H1 (cell line): ENCODE measurements around the gene LBX2. TPM values are rescaled to one million over a fixed set of nuclear protein-coding genes. Genes with fewer than 3 reads are reported as not detected.

Experiments used
- CTCF ChIA-PET: fragments of 300-600 bp; sonication (Branson Sonifier 250); formaldehyde crosslinking; loops from one replicate; lab custom pipeline; 2021; ENCODE audit not compliant: partially characterized antibody; lab: Charles Lee
- POLR2A ChIA-PET: fragments of 300-600 bp; sonication (Branson Sonifier 250); formaldehyde crosslinking; loops from one replicate; lab custom pipeline; 2021; ENCODE audit warnings: inconsistent platforms; ENCODE audit not compliant: partially characterized antibody; lab: Charles Lee
- DNase-seq, 2 experiments: peaks; one replicate each; pipeline versions ENCODE4 v3.0.0 to v3.0.0-alpha.2; 2010 to 2022; ENCODE audit warnings: low spot score in 2 of 2, low read depth in 1 of 2, mixed read lengths in 1 of 2
- FAIRE-seq: peaks from 2 replicates; lab custom pipeline; 2011; peaks lifted over from hg19 to GRCh38; lab: Jason Lieb, UNC
- H2AFZ ChIP-seq: 2 replicates; pipeline ENCODE4 v1.8.1; 2012; ENCODE audit warnings: low read length, inconsistent platforms
- H2AK5ac ChIP-seq: 2 replicates; pipeline ENCODE4 v1.6.1; 2013; ENCODE audit warnings: low read depth, low read length
- H2BK120ac ChIP-seq: replicated peaks from 2 replicates; pipeline ENCODE3; 2013; ENCODE audit warnings: low read depth, low read length, inconsistent platforms
- H2BK12ac ChIP-seq: 2 replicates; pipeline ENCODE4 v1.6.1; 2013; ENCODE audit warnings: low read depth, low read length
- H2BK15ac ChIP-seq: 2 replicates; pipeline ENCODE4 v1.6.1; 2013; ENCODE audit warnings: low read length
- H2BK20ac ChIP-seq: 2 replicates; pipeline ENCODE4 v1.6.1; 2013; ENCODE audit warnings: low read length
- H2BK5ac ChIP-seq: 2 replicates; pipeline ENCODE4 v1.6.1; 2013; ENCODE audit warnings: low read depth, low read length
- H3K14ac ChIP-seq: 2 replicates; pipeline ENCODE4 v1.6.1; 2013; ENCODE audit warnings: inconsistent platforms; ENCODE audit not compliant: insufficient read length
- H3K18ac ChIP-seq: 2 replicates; pipeline ENCODE4 v1.6.1; 2013; ENCODE audit warnings: low read length; ENCODE audit errors: extremely low read depth
- H3K23ac ChIP-seq: 2 replicates; pipeline ENCODE4 v1.6.1; 2013; ENCODE audit warnings: inconsistent platforms; ENCODE audit not compliant: insufficient read length
- H3K23me2 ChIP-seq: 2 replicates; pipeline ENCODE4 v1.6.1; 2013; ENCODE audit warnings: low read depth, low read length
- H3K27ac ChIP-seq: 2 replicates; pipeline ENCODE4 v1.6.1; 2011; ENCODE audit warnings: low read depth, low read length, inconsistent platforms
- H3K27me3 ChIP-seq, 4 experiments: replicated peaks in 1 of 4; 1 replicate in 1 of 4; 2 replicates in 3 of 4; pipeline versions ENCODE4 v1.6.1 to v1.8.1; 2011 to 2013; ENCODE audit warnings: low read length in 3 of 4, mild to moderate bottlenecking in 3 of 4, inconsistent platforms in 2 of 4, mixed read lengths in 2 of 4, moderate library complexity in 1 of 4; ENCODE audit not compliant: control insufficient read depth in 3 of 4, insufficient read depth in 3 of 4; ENCODE audit errors: extremely low read depth in 1 of 4
- H3K36me3 ChIP-seq, 4 experiments: 2 replicates each; pipeline versions ENCODE4 v1.6.1 to v1.8.1; 2011 to 2013; ENCODE audit warnings: mild to moderate bottlenecking in 4 of 4, low read length in 3 of 4, moderate library complexity in 2 of 4, control low read depth in 1 of 4, inconsistent platforms in 1 of 4; ENCODE audit not compliant: insufficient read depth in 4 of 4, control insufficient read depth in 2 of 4
- H3K4ac ChIP-seq: replicated peaks from 2 replicates; pipeline ENCODE3; 2013; ENCODE audit warnings: low read length, low read depth, mixed read lengths, inconsistent platforms; ENCODE audit not compliant: insufficient read length
- H3K4me1 ChIP-seq, 4 experiments: replicated peaks in 1 of 4; 1 replicate in 1 of 4; 2 replicates in 3 of 4; pipeline versions ENCODE4 v1.6.1 to v1.8.1; 2011 to 2013; ENCODE audit warnings: low read length in 3 of 4, inconsistent platforms in 2 of 4, mixed read lengths in 1 of 4; ENCODE audit not compliant: insufficient read depth in 4 of 4, control insufficient read depth in 3 of 4
- H3K4me2 ChIP-seq, 2 experiments: 2 replicates each; pipeline versions ENCODE4 v1.6.1 to v1.8.1; 2011 to 2013; ENCODE audit warnings: low read depth in 2 of 2, low read length in 2 of 2, control low read depth in 1 of 2, inconsistent platforms in 1 of 2, mild to moderate bottlenecking in 1 of 2; ENCODE audit not compliant: insufficient read depth in 1 of 2
- H3K4me3 ChIP-seq, 4 experiments: fragments of 200-600, 300-600 bp in 1 of 4; sonication (generic), shearing (Covaris generic), sonication (Bioruptor Twin) in 1 of 4; 2 replicates each; pipeline versions ENCODE4 v1.5.1 to v1.8.1; 2011 to 2016; ENCODE audit warnings: low read length in 4 of 4, low read depth in 3 of 4, control low read depth in 2 of 4, inconsistent platforms in 2 of 4, mild to moderate bottlenecking in 2 of 4, mixed read lengths in 1 of 4, moderate library complexity in 1 of 4; ENCODE audit not compliant: insufficient read depth in 2 of 4; ENCODE audit errors: extremely low read depth in 1 of 4
- H3K56ac ChIP-seq: replicated peaks from 2 replicates; pipeline ENCODE3; 2013; ENCODE audit warnings: low read depth, mild to moderate bottlenecking, mixed read lengths, low read length, inconsistent platforms; ENCODE audit not compliant: insufficient read length
- H3K79me1 ChIP-seq: 2 replicates; pipeline ENCODE4 v1.6.1; 2013; ENCODE audit warnings: low read depth, low read length, control low read depth
- H3K79me2 ChIP-seq, 2 experiments: 2 replicates each; pipeline versions ENCODE4 v1.6.1 to v1.8.1; 2012 to 2013; ENCODE audit warnings: low read length in 2 of 2, mild to moderate bottlenecking in 2 of 2, inconsistent platforms in 1 of 2; ENCODE audit not compliant: insufficient read depth in 2 of 2, control insufficient read depth in 1 of 2
- H3K9ac ChIP-seq, 4 experiments: replicated peaks in 1 of 4; 1 replicate in 1 of 4; 2 replicates in 3 of 4; pipeline versions ENCODE4 v1.6.1 to v1.8.1; 2011 to 2013; ENCODE audit warnings: low read depth in 3 of 4, low read length in 3 of 4, control low read depth in 2 of 4, mild to moderate bottlenecking in 2 of 4, moderate library complexity in 2 of 4, inconsistent platforms in 1 of 4; ENCODE audit errors: extremely low read depth in 1 of 4
- H3K9me3 ChIP-seq, 2 experiments: 2 replicates each; pipeline versions ENCODE4 v1.6.1 to v1.8.1; 2012 to 2013; ENCODE audit warnings: mild to moderate bottlenecking in 2 of 2, moderate library complexity in 2 of 2, control low read depth in 1 of 2, inconsistent platforms in 1 of 2, low read depth in 1 of 2, low read length in 1 of 2, mixed read lengths in 1 of 2; ENCODE audit not compliant: insufficient read depth in 2 of 2
- H4K20me1 ChIP-seq, 2 experiments: replicated peaks in 1 of 2; 2 replicates each; pipeline versions ENCODE3 to v1.8.1; 2011 to 2013; ENCODE audit warnings: inconsistent platforms in 2 of 2, low read length in 2 of 2, mild to moderate bottlenecking in 1 of 2; ENCODE audit not compliant: insufficient read depth in 2 of 2, control insufficient read depth in 1 of 2
- H4K5ac ChIP-seq: 2 replicates; pipeline ENCODE4 v1.6.1; 2013; ENCODE audit warnings: low read length, low read depth, mixed read lengths, inconsistent platforms; ENCODE audit not compliant: insufficient read length
- H4K8ac ChIP-seq: 2 replicates; pipeline ENCODE4 v1.8.0; 2013; ENCODE audit warnings: mild to moderate bottlenecking, moderate library complexity, low read length, inconsistent platforms; ENCODE audit not compliant: insufficient read depth; ENCODE audit errors: extremely low read depth
- H4K91ac ChIP-seq: replicated peaks from 2 replicates; pipeline ENCODE3; 2013; ENCODE audit warnings: low read length, mixed read lengths, inconsistent platforms; ENCODE audit not compliant: insufficient read length
- BACH1 ChIP-seq: IDR thresholded peaks from 2 replicates; pipeline ENCODE4 v1.6.1; 2012; ENCODE audit warnings: low read length, improper control_type of control experiment
- NRF1 ChIP-seq: IDR thresholded peaks from 2 replicates; pipeline ENCODE4 v1.6.1; 2011; ENCODE audit warnings: mild to moderate bottlenecking, low read depth, low read length, improper control_type of control experiment
- YY1 ChIP-seq: IDR thresholded peaks from 2 replicates; pipeline ENCODE4 v1.6.1; 2011; ENCODE audit warnings: low read depth, mild to moderate bottlenecking, low read length
- WGBS, 2 experiments: shearing (Covaris generic) in 1 of 2; methylation state at CpG; one replicate each; pipeline versions ENCODE4 v1.1.6 to v1.1.7; 2013 to 2015; ENCODE audit warnings: low lambda C conversion rate in 2 of 2, mixed read lengths in 2 of 2, inconsistent platforms in 1 of 2, low coverage in 1 of 2, missing lambda C conversion rate in 1 of 2; ENCODE audit not compliant: insufficient replicate concordance in 2 of 2, insufficient coverage in 1 of 2, insufficient read length in 1 of 2; ENCODE audit errors: extremely low coverage in 1 of 2, missing lambda C conversion rate in 1 of 2; 5-methylcytosine and 5-hydroxymethylcytosine counted together
- polyA plus RNA-seq, 7 experiments: library from polyadenylated mRNA; depleted of rRNA in 3 of 7; stranded (reverse) in 5 of 7; unstranded in 2 of 7; fragments of >200 nt in 5 of 7; fragments of 200-250 nt in 2 of 7; gene quantifications; 1 replicate in 5 of 7; 2 replicates in 1 of 7; 4 replicates in 1 of 7; pipeline versions ENCODE4 v1.2.1 to v1.2.3, GENCODE V29; 2011 to 2013; ENCODE audit warnings: missing spikeins in 2 of 7, mixed read lengths in 2 of 7
- total RNA-seq: library from RNA; stranded (reverse); fragmentation: NEBNext Ultra II Directional; extraction: Animal tissue kit (Norgen Biotek cat#: 25700); gene quantifications from 2 replicates; pipeline ENCODE4 v1.2.1, GENCODE V29; 2021

LBX2 gene
- total and polyA plus RNA-seq, 2 of the 8 experiments (the other 6 are each of a cell fraction or from before 2014, with no cell fraction given): 0.27 TPM; not detected in 1

GRCh38 chr2:74458938-74459363 is 40.5 kb downstream of the LBX2 start:
- H3K27me3 ChIP-seq: no peaks in the 10 kb centered on the region
- H2AFZ ChIP-seq: no peak overlapping the region
- no peak overlapping the region for H3K23ac ChIP-seq
- no peaks in the 10 kb centered on the region for H4K20me1 ChIP-seq
- H3K9ac ChIP-seq: peak overlapping the region; percentile 81 to 98 (median 92)
- H3K56ac ChIP-seq: no peak overlapping the region
- peak overlapping the region; percentile 93 for H4K91ac ChIP-seq
- H3K4me2 ChIP-seq: peak overlapping the region; percentile 86 to 91
- no peak overlapping the region for H2BK20ac ChIP-seq
- 0 out of 2 replicates have a peak overlapping the region, but pooled peaks have one; percentile 5 for H2BK15ac ChIP-seq
- H2BK12ac ChIP-seq: peak overlapping the region; percentile 82; the same call in 1 of the 2 replicates
- no peak overlapping the region for H3K4ac ChIP-seq
- H3K79me1 ChIP-seq: no peaks in the 10 kb centered on the region; the same call in 1 of the 2 replicates
- H3K14ac ChIP-seq: no peak overlapping the region
- H3K4me3 ChIP-seq: peak overlapping the region; percentile 79 to 99 (median 98)
- no peak for FAIRE-seq
- peaks cover 16% of the 10 kb centered on the region; the same call in 1 of the 2 replicates for H3K23me2 ChIP-seq
- peak overlapping the region; percentile 73; the same call in 1 of the 2 replicates for H3K27ac ChIP-seq
- no peak overlapping the region for H2BK5ac ChIP-seq
- 0 out of 2 replicates have a peak overlapping the region, but pooled peaks have one; percentile 1 for H2AK5ac ChIP-seq
- H4K8ac ChIP-seq: no peak overlapping the region
- H3K9me3 ChIP-seq: no peaks in the 10 kb centered on the region
- WGBS, 2 experiments: 21% methylated on average over 10 of the region's 10 CpGs; no CpG with 5 or more reads in 1 of the 2 experiments
- peaks cover 0 to 10% (median 2%) of the 10 kb centered on the region in 4 experiments; a peak in 5 of 7 replicates for H3K4me1 ChIP-seq
- H4K5ac ChIP-seq: no peak overlapping the region
- no peak overlapping the region for H2BK120ac ChIP-seq
- H3K36me3 ChIP-seq: peaks cover 0 to 12% (median 2%) of the 10 kb centered on the region in 4 experiments; a peak in 4 of 8 replicates
- TF ChIP-seq BACH1 (no peak), YY1 (no peak), NRF1 (no peak)
- DNase-seq: no peak
- H3K79me2 ChIP-seq: peaks cover 0 to 9% of the 10 kb centered on the region in 2 experiments; a peak in 1 of 4 replicates
- CTCF ChIA-PET: interaction anchor here (1.3 to 10.5 kb wide), 6 partner anchors 15 to 129 kb away, joined by 4 to 86 read pairs (median 18); partner anchors contain the start of genes CCDC142, MRPL53 and TTC31
- POLR2A ChIA-PET: interaction anchor here (0.6 to 10.5 kb wide), 18 partner anchors 8 to 376 kb away, joined by 3 to 89 read pairs (median 4); partner anchors contain the start of genes C2orf81, CCDC142, MRPL53 and PCGF1
- no peak overlapping the region for H3K18ac ChIP-seq
